GM19372 (cell line): ENCODE results near the gene MYF5.
"Not testable (repeated sequence)": the region's sequence is repeated elsewhere in the genome, so short reads cannot be mapped to it uniquely, and the experiment has no call there.

Experiments
- ATAC-seq: cut with Tn5 transposase; IDR thresholded peaks from one replicate; pipeline ENCODE4 v1.9.1; 2021; ENCODE audit warnings: mild to moderate bottlenecking, low read depth, moderate library complexity; ENCODE audit not compliant: unreplicated experiment

Gene MYF5

GRCh38 chr12:80716696-80717469 lies at the start of gene MYF5:
TSS of gene MYF5 (plus strand) at chr12:80716912. CDS start at chr12:80717064, 152 bp downstream.
- no peak for ATAC-seq

GRCh38 chr12:80670214-80670613 lies 46.5 kb upstream of the MYF5 start:
- ATAC-seq = no peak

- ATAC-seq = not testable (repeated sequence)
Observed at GRCh38 chr12:80676042-80676636, 40.6 kb upstream of the MYF5 start.

- ATAC-seq = no peak
Observed at GRCh38 chr12:80676856-80677255, 39.9 kb upstream of the MYF5 start.

- ATAC-seq = no peak
Observed at GRCh38 chr12:80677994-80678393, 38.7 kb upstream of the MYF5 start.

GRCh38 chr12:80679346-80680131 lies 37.2 kb upstream of the MYF5 start:
- ATAC-seq = no peak

GRCh38 chr12:80681287-80681686 lies 35.4 kb upstream of the MYF5 start:
- ATAC-seq = no peak

- ATAC-seq = no peak
Observed at GRCh38 chr12:80681786-80682185, 34.9 kb upstream of the MYF5 start.

GRCh38 chr12:80684077-80684495 lies 32.6 kb upstream of the MYF5 start:
- ATAC-seq = no peak

- no peak for ATAC-seq
Observed at GRCh38 chr12:80690090-80690489, 26.6 kb upstream of the MYF5 start.

GRCh38 chr12:80690513-80690912 lies 26.2 kb upstream of the MYF5 start:
- ATAC-seq = no peak

- no peak for ATAC-seq
Observed at GRCh38 chr12:80692114-80692513, 24.6 kb upstream of the MYF5 start.

- no peak for ATAC-seq
Observed at GRCh38 chr12:80697270-80697887, 19.3 kb upstream of the MYF5 start.

GRCh38 chr12:80698256-80698655 lies 18.5 kb upstream of the MYF5 start:
- ATAC-seq = no peak

GRCh38 chr12:80698847-80699542 lies 17.7 kb upstream of the MYF5 start:
- no peak for ATAC-seq

- ATAC-seq = no peak
Observed at GRCh38 chr12:80700327-80700726, 16.4 kb upstream of the MYF5 start.

GRCh38 chr12:80701388-80701787 lies 15.3 kb upstream of the MYF5 start:
- no peak for ATAC-seq

GRCh38 chr12:80702889-80703805 lies 13.6 kb upstream of the MYF5 start:
- no peak for ATAC-seq

GRCh38 chr12:80704420-80704819 lies 12.3 kb upstream of the MYF5 start:
- ATAC-seq = no peak
